PC-9 (cell line): ENCODE measurements around the gene PTPRG. TPM values are rescaled to one million over a fixed set of nuclear protein-coding genes. Genes with fewer than 3 reads are reported as not detected.

Experiments used
- BruUV-seq: library from RNA; stranded (reverse); fragments of 400-500 nt; replicated peaks from 2 replicates; lab custom pipeline; 2021; lab: Mats Ljungman, UMichigan
- CTCF ChIA-PET: fragments of 300-600 bp; sonication (Branson Sonifier 250); formaldehyde crosslinking; loops from one replicate; lab custom pipeline; 2022; ENCODE audit warnings: antibody characterized with exemption; lab: Charles Lee
- POLR2A ChIA-PET: fragments of 300-600 bp; sonication (Branson Sonifier 250); formaldehyde crosslinking; loops from one replicate; lab custom pipeline; 2022; ENCODE audit warnings: antibody characterized with exemption; ENCODE audit not compliant: unreplicated experiment; lab: Charles Lee
- DNase-seq, 2 experiments: peaks; one replicate each; pipeline versions ENCODE4 v3.0.0 to v3.0.0-alpha.2; 2015 to 2022; ENCODE audit warnings: mixed read lengths in 1 of 2
- H2AFZ ChIP-seq: fragments of 200-600 bp; sonication (generic); 2 replicates; pipeline ENCODE4 v1.8.1; 2017; ENCODE audit warnings: antibody characterized with exemption
- H3F3A ChIP-seq: fragments of 200-600 bp; sonication (generic); 2 replicates; pipeline ENCODE4 v1.8.1; 2017; ENCODE audit warnings: antibody characterized with exemption, mild to moderate bottlenecking, low read depth; ENCODE audit not compliant: insufficient read depth
- H3K27ac ChIP-seq: fragments of 200-600 bp; sonication (generic); 2 replicates; pipeline ENCODE4 v1.6.1; 2016; ENCODE audit warnings: mixed run types
- H3K27me3 ChIP-seq: fragments of 200-600 bp; sonication (generic); 2 replicates; pipeline ENCODE4 v1.6.1; 2016; ENCODE audit warnings: low read depth, mixed run types; ENCODE audit not compliant: insufficient read depth
- H3K36me3 ChIP-seq: fragments of 200-600 bp; sonication (generic); 2 replicates; pipeline ENCODE4 v1.6.1; 2016; ENCODE audit warnings: low read depth, mixed run types
- H3K4me1 ChIP-seq: fragments of 200-600 bp; sonication (generic); replicated peaks from 2 replicates; pipeline ENCODE4 v1.6.1; 2016; ENCODE audit warnings: mixed run types; ENCODE audit not compliant: insufficient read depth
- H3K4me2 ChIP-seq: fragments of 200-600 bp; sonication (generic); 2 replicates; pipeline ENCODE4 v1.6.1; 2017; ENCODE audit warnings: mixed run types
- H3K4me3 ChIP-seq: fragments of 200-600 bp; sonication (generic); 2 replicates; pipeline ENCODE4 v1.6.1; 2016; ENCODE audit warnings: mixed run types
- H3K79me2 ChIP-seq: fragments of 200-600 bp; sonication (generic); 2 replicates; pipeline ENCODE4 v1.6.1; 2017; ENCODE audit warnings: low read depth, mixed run types
- H3K9me2 ChIP-seq: fragments of 200-600 bp; sonication (generic); 2 replicates; pipeline ENCODE4 v1.8.1; 2017; ENCODE audit warnings: mild to moderate bottlenecking; ENCODE audit not compliant: insufficient read depth
- H3K9me3 ChIP-seq: fragments of 200-600 bp; sonication (generic); 2 replicates; pipeline ENCODE4 v1.8.1; 2016; ENCODE audit warnings: low read depth; ENCODE audit not compliant: insufficient read depth
- H4K20me1 ChIP-seq: fragments of 200-600 bp; sonication (generic); 2 replicates; pipeline ENCODE4 v1.8.1; 2017; ENCODE audit not compliant: insufficient read depth
- CTCF ChIP-seq: fragments of 200-600 bp; sonication (generic); conservative IDR thresholded peaks from 2 replicates; pipeline ENCODE4 v1.6.1; 2017; ENCODE audit warnings: mixed run types, antibody characterized with exemption, mild to moderate bottlenecking, moderate library complexity
- EZH2 ChIP-seq: fragments of 200-600 bp; sonication (generic); IDR thresholded peaks from 2 replicates; pipeline ENCODE4 v1.8.0; 2017; ENCODE audit warnings: antibody characterized with exemption, low read depth
- intact Hi-C: fragments of 100-400 bp; cut with micrococcal nuclease; formaldehyde crosslinking; loops from one replicate; pipeline ENCODE4 v1.10.0; 2022; ENCODE audit not compliant: unreplicated experiment
- total RNA-seq: library from RNA; stranded (reverse); gene quantifications from 2 replicates; pipeline ENCODE4 v1.2.3, GENCODE V29; 2021

The PTPRG gene
- total RNA-seq, 1 experiment from 2014 or later, result 32.9 TPM

GRCh38 chr3:61574854-61575253, 13.5 kb downstream of the PTPRG start:
- Histone ChIP-seq H2AFZ (no peak overlapping the region), H3K9me3 (no peaks in the 10 kb centered on the region), H3F3A (no peaks in the 10 kb centered on the region), H3K4me1 (no peaks in the 10 kb centered on the region), H3K36me3 (no peaks in the 10 kb centered on the region), H3K79me2 (no peaks in the 10 kb centered on the region), H3K4me2 (no peak overlapping the region), H3K27me3 (no peaks in the 10 kb centered on the region), H3K9me2 (no peaks in the 10 kb centered on the region), H4K20me1 (no peaks in the 10 kb centered on the region), H3K4me3 (no peak overlapping the region), H3K27ac (no peak overlapping the region)
- no peak for TF ChIP-seq EZH2
- TF ChIP-seq CTCF, result no peak
- CTCF ChIA-PET, result no interaction called here
- peak in 1 of 2 experiments; percentile 74 for DNase-seq
- POLR2A ChIA-PET, result interaction anchor here (0.7 kb wide), 1 partner anchor 1911 kb away, joined by 5 read pairs; no protein-coding TSS in a partner anchor
- intact Hi-C loops, result loop anchor here (1.0 to 5.0 kb wide), 2 partner anchors 52 to 77 kb away; no protein-coding TSS in a partner anchor
- BruUV-seq, result no TSS peak

GRCh38 chr3:61575893-61576292, 14.5 kb downstream of the PTPRG start:
- CTCF ChIA-PET, result no interaction called here
- Histone ChIP-seq H3K27ac (no peak overlapping the region), H3K79me2 (no peaks in the 10 kb centered on the region)

GRCh38 chr3:61577760-61578159, 16.4 kb downstream of the PTPRG start:
- ChIA-PET CTCF (no interaction called here), POLR2A (interaction anchor here (0.7 kb wide), 1 partner anchor 317 kb away, joined by 4 read pairs; no protein-coding TSS in a partner anchor)
- Histone ChIP-seq H3K9me3 (no peaks in the 10 kb centered on the region), H3K4me2 (no peak overlapping the region), H3K79me2 (no peaks in the 10 kb centered on the region), H3K9me2 (no peaks in the 10 kb centered on the region), H3K4me1 (no peaks in the 10 kb centered on the region), H3K27ac (no peak overlapping the region), H3K27me3 (no peaks in the 10 kb centered on the region), H4K20me1 (no peaks in the 10 kb centered on the region), H3K4me3 (no peak overlapping the region), H3K36me3 (no peaks in the 10 kb centered on the region), H2AFZ (no peak overlapping the region), H3F3A (no peaks in the 10 kb centered on the region)
- BruUV-seq, result no TSS peak
- no peak for DNase-seq
- TF ChIP-seq EZH2, result no peak
- TF ChIP-seq CTCF, result no peak
- intact Hi-C loops, result loop anchor here (5.0 kb wide), 1 partner anchor 75 kb away; no protein-coding TSS in a partner anchor

More at GRCh38 chr3:61575893-61576292, 14.5 kb downstream of the PTPRG start:
- no peaks in the 10 kb centered on the region for H3K9me2 ChIP-seq
- no peaks in the 10 kb centered on the region for H3K9me3 ChIP-seq
- H3K27me3 ChIP-seq, result no peaks in the 10 kb centered on the region
- H3K4me1 ChIP-seq, result no peaks in the 10 kb centered on the region
- TF ChIP-seq CTCF, result no peak
- no peak for TF ChIP-seq EZH2
- no peak overlapping the region for H2AFZ ChIP-seq
- intact Hi-C loops, result loop anchor here (1.0 to 5.0 kb wide), 4 partner anchors 36 to 88 kb away; no protein-coding TSS in a partner anchor
- H3K4me3 ChIP-seq, result no peak overlapping the region
- no peaks in the 10 kb centered on the region for H3K36me3 ChIP-seq
- POLR2A ChIA-PET, result no interaction called here
- no peaks in the 10 kb centered on the region for H4K20me1 ChIP-seq
- H3F3A ChIP-seq, result no peaks in the 10 kb centered on the region
- DNase-seq, result peak in 1 of 2 experiments; percentile 47
- H3K4me2 ChIP-seq, result no peak overlapping the region
- no TSS peak for BruUV-seq
